ENCODE measurements around the gene JADE2.

JADE2 gene

DNA sequence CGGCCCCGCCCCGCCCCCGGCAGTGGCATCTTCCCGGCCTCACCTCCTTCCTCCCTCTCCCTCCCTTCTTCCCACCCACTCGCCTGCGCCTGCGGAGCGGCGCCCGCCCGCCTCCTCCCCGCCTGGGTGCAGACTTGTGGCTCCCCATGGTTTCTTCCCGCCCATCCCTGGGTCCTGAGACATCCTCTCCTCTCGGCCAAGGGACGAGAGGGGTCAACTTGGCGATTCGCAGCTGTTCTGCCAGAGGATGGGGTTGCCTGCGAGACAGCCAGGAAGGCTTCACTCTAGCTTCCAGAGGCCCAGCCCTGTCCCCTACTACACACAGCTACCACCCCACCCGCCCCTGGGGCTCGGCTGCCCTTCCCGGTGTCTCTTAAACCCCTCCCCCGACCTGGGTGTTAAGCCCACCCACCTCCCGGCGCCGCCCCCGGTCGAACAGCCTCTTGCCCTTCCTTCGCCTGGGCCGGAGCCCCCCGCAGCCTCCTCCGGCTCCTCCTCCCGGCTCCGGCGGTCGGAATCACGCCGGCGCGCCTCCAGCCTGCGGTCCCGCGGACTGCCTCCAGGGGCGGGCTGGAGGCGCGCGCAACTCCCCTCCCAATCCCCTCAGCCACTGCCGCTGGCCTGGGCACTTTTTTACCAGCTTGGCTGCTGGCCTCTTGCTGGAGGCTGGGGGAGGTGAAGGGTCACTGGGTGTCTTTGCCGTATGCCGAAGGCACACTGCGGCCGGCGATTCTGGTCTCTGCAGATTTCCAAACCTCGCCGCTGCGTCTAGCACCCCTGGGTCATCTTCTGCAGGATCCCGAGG, 1.9 kb downstream of the JADE2 start:
- peak overlapping the region; percentile 95 for H3K4me3 ChIP-seq (ENCODE audit: low read depth, low read length)
- peak; percentile 89 for DNase-seq (ENCODE audit: low read depth)

DNA sequence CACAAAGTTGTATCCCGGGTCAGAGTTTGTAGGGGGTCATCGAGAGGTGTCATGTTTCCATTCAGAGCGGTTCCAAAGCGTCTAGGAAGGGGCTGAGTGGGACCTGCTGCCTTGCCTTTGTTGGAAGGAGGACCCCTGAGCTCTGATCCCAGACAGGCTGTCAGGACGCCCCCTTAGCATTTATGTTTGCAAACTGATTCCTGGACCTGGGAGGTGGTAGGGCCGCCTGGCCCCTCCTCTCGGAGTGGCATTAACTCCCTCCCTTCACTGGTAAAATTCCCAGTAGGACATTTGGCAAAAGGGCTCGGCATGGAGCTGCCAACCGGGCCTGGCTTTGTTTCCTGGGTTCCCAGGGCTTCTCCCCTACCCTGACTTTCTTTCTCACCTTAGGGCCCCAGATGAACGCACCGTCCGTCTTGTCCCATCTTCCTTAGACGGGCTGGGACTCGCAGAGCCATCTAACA, 2.5 kb downstream of the JADE2 start:
- no peak for DNase-seq (ENCODE audit: low read depth)
- TF ChIP-seq, protein P1, sequence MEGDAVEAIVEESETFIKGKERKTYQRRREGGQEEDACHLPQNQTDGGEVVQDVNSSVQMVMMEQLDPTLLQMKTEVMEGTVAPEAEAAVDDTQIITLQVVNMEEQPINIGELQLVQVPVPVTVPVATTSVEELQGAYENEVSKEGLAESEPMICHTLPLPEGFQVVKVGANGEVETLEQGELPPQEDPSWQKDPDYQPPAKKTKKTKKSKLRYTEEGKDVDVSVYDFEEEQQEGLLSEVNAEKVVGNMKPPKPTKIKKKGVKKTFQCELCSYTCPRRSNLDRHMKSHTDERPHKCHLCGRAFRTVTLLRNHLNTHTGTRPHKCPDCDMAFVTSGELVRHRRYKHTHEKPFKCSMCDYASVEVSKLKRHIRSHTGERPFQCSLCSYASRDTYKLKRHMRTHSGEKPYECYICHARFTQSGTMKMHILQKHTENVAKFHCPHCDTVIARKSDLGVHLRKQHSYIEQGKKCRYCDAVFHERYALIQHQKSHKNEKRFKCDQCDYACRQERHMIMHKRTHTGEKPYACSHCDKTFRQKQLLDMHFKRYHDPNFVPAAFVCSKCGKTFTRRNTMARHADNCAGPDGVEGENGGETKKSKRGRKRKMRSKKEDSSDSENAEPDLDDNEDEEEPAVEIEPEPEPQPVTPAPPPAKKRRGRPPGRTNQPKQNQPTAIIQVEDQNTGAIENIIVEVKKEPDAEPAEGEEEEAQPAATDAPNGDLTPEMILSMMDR (IDR thresholded peaks at IDR 0.05; ENCODE audit: insufficient read depth, low read depth, low read length, missing control alignments) = no peak
- peak overlapping the region; percentile 95 for H3K4me3 ChIP-seq (ENCODE audit: low read depth, low read length)

More for the DNA sequence above, 1.9 kb downstream of the JADE2 start:
- TF ChIP-seq, protein P1 (IDR thresholded peaks at IDR 0.05; ENCODE audit: insufficient read depth, low read depth, low read length, missing control alignments) = peak; percentile 80

DNA sequence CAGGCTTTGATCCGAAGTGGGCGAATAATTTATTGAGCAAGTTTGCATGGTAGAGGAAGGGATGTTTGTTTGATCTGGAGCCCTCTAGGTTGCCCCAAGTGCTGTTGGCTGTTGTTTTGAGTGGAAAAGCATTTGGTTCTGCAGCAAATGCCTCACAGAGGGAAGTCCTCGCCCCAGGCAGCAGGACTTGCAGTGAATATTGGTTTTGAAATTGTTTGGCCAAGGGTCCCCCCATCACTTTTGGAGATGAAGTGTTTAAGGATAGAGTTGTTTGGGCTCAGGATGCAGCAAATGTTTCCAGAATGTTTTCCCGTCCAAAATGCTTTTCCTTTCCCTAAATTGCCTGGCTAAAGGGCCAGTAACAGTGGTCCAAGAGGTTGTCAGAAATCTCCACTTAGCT, 3.1 kb downstream of the JADE2 start:
- H3K4me3 ChIP-seq (ENCODE audit: low read depth, low read length) = peak overlapping the region; percentile 95; the same call in 1 of the 2 replicates
- DNase-seq (ENCODE audit: low read depth) = no peak

DNA sequence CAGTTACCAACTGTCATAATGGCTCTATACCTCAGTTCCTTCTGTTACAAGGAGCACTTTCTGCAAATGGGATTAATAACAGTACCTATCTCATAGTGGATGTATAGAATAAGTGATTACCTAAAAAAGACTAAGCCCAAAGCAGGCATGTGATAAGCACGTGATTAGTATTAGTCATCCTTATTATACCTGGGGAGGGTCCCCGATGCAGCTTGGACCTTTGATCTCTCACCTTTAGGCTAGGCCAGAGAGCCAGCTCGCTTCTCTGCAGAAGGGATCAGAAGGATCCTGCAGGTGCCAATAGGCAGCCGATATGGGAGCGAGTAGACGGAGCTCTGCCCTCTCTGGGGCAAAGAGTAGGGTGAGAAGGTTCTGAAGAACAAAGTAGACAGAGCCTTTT, 4.0 kb downstream of the JADE2 start:
- DNase-seq (ENCODE audit: low read depth) = no peak
- no peak overlapping the region for H3K4me3 ChIP-seq (ENCODE audit: low read depth, low read length)
- TF ChIP-seq, protein P1 (IDR thresholded peaks at IDR 0.05; ENCODE audit: insufficient read depth, low read depth, low read length, missing control alignments) = no peak

More for the DNA sequence above, 3.1 kb downstream of the JADE2 start:
- TF ChIP-seq, protein P1 (IDR thresholded peaks at IDR 0.05; ENCODE audit: insufficient read depth, low read depth, low read length, missing control alignments) = no peak

DNA sequence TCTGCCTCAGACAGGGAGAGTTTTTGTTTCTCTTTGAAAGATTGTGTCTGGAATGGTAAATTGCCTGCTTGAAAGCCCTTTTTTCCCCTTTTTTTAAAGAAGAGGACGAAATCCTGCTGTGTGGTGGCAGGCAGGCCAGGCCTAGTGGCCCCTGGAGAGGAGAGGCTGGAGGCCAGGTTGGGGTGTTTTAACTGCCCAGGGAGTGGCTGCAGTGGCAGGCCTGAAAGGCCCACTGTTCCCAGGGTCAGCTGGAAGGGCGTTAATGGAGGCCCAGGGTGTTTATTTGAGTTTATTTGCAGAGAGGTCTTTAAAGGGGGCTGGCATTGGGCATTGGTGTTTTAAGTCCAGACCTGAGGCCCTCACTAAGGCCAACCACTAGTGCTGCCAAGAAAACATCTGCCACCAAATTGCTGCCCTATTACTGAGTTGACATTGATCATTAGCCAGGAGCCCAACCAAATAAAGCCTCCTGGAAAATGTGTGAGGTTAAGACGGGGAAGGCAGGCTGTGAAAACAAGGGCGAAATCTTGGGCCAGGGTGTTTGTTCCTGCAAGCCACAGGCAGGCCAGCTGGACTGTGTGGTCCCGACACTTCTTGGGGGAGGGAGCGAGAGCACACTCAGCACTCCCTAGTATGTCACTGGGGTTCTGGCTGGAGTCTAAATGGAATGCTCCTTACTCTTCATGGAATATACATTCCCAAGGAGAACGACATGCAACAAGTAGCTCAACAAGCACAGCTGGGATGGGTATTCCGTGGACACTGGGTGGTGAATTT, 5.0 kb downstream of the JADE2 start:
- TF ChIP-seq, protein P1 (IDR thresholded peaks at IDR 0.05; ENCODE audit: insufficient read depth, low read depth, low read length, missing control alignments) = no peak
- no peak for DNase-seq (ENCODE audit: low read depth)
- H3K4me3 ChIP-seq (ENCODE audit: low read depth, low read length) = no peak overlapping the region

DNA sequence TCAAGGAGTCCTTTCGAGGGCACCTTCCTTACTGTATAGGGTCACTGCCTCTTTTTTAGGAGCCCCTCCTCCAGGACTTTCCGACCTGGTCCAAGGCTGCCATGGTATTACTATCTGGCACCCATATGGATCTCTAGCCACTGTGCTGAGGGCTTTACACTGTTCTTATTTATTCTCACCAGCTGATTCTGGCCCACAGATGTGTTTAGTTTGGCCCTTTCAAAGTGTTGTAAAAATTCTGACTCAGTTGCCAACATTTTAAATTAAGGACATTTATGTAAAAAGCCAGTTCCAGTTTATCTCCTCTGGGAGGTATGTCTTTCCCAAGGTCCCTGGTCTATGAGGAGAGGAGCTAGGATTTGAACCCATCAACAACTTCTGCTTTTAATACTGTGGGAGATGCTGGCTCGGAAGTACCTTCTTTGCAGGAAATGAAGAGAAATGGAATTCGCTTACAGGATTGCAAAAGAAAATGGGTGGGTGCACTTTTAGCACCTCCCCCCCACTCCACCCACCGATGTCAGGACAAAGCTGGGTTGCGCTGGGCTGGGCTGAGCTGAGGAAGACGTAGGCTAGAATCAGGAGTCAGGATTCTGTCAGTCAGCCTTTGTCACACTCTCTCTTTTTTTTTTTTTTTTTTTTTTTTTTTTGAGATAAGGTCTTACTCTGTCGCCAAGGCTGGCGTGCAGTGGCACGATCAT, 7.8 kb downstream of the JADE2 start:
- H3K4me3 ChIP-seq (ENCODE audit: low read depth, low read length) = no peak overlapping the region
- DNase-seq (ENCODE audit: low read depth) = no peak
- TF ChIP-seq, protein P1 (IDR thresholded peaks at IDR 0.05; ENCODE audit: insufficient read depth, low read depth, low read length, missing control alignments) = no peak

Data from GM12865 (cell line).